K562 (cell line): Measurements from ENCODE around the gene S100A9. TPM values are rescaled to one million over a fixed set of nuclear protein-coding genes. Genes with fewer than 3 reads are reported as not detected.

Experiments used
- CHD7 ChIP-seq: fragments of 200-600 bp; sonication (generic); IDR thresholded peaks from one replicate; pipeline ENCODE4 v1.6.1; 2012; ENCODE audit warnings: mild to moderate bottlenecking, low read depth, low read length, inconsistent platforms
- RB1 ChIP-seq: fragments of 450-650 bp; IDR thresholded peaks from 2 replicates; pipeline ENCODE4 v1.6.1; 2017; ENCODE audit warnings: low read depth, mild to moderate bottlenecking
- RNF2 ChIP-seq: sonication (generic); IDR thresholded peaks from 2 replicates; pipeline ENCODE4 v1.6.1; 2016
- polyA plus RNA-seq, 8 experiments: library from polyadenylated mRNA; depleted of rRNA in 4 of 8; stranded (reverse) in 5 of 8; unstranded in 3 of 8; fragments of >200 nt; fragmentation: Nextera tagmentation in 2 of 8; fragmentation: Illumina TruSeq in 1 of 8; extraction: Ambion mirVana in 2 of 8; extraction: Trizol in 1 of 8; gene quantifications; 2 replicates each; pipeline versions ENCODE4 v1.2.1 to v1.2.3, GENCODE V29; 2011 to 2014; ENCODE audit warnings: inconsistent platforms in 1 of 8, missing spikeins in 1 of 8
- total RNA-seq, 7 experiments: library from RNA; depleted of rRNA in 6 of 7; stranded (reverse); fragments of >200 nt in 6 of 7; fragmentation: Illumina TruSeq in 2 of 7; extraction: Trizol in 2 of 7; gene quantifications; 2 replicates each; pipeline versions ENCODE4 v1.2.1 to v1.2.3, GENCODE V29; 2011 to 2021; ENCODE audit warnings: low replicate concordance in 1 of 7

S100A9 gene
- total and polyA plus RNA-seq, 9 of the 15 experiments (the other 6 are each of a cell fraction or from before 2014, with no cell fraction given) = 0.80 TPM; not detected in 8

GRCh38 chr1:153310526-153310925 is 47.1 kb upstream of the S100A9 start (continued):
- no peak for TF ChIP-seq CHD7
- no peak for TF ChIP-seq RNF2
- no peak for TF ChIP-seq RB1
